Measurements from ENCODE around the gene MISP.

DNA sequence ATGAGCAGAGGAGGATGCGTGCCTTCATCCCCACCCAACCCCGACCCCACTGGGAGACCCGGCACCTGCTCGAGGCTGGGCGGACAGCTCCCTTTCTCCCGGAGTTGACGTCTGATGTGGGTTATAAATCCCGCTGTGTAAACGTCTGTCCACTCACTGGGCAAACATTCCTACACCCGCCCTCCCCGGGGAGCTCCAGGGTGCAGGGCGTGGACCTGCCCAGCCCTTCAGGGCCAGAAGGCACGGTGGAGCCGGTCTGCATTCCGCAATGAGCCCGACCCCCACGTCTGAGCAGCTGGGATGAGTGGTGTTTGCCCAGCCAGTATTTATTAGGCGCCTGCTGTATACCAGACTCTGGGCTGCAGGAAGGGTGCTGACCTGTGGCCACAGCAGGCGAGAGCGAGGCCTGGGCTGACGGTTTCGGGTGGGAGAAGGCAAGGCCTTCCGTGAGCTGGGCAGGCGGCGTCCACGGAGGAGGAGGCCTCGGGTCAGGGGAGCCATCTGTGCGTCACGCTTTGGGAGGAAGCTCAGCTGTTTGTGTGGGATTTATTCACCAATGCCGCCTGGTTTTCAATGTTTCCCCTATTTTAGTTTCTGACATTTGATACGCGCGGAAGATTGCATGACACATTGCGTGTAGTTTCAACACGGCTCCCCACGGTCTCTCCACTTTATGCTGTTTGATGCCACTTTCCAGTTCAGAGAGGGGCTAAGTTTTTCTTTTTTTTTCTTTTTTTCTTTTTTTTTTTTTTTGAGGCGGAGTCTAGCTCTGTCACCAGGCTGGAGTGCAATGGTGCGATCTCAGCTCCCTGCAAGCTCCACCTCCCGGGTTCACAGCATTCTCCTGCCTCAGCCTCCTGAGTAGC is 2.0 kb downstream of the MISP start:
- no peak for TF ChIP-seq ZNF274 (IDR thresholded peaks at IDR 0.05; ENCODE audit: low read depth, low read length)
- no peak for TF ChIP-seq SUZ12 (IDR thresholded peaks at IDR 0.05; ENCODE audit: extremely low read depth, insufficient read depth, insufficient read length)
